GM19468 (cell line): ENCODE data around the gene JMJD4.

Experiments
- ATAC-seq: cut with Tn5 transposase; IDR thresholded peaks from one replicate; pipeline ENCODE4 v1.9.1; 2021; ENCODE audit warnings: mild to moderate bottlenecking, moderate library complexity, moderate number of reproducible peaks; ENCODE audit not compliant: unreplicated experiment; ENCODE audit errors: extremely low read depth

JMJD4 gene, protein sequence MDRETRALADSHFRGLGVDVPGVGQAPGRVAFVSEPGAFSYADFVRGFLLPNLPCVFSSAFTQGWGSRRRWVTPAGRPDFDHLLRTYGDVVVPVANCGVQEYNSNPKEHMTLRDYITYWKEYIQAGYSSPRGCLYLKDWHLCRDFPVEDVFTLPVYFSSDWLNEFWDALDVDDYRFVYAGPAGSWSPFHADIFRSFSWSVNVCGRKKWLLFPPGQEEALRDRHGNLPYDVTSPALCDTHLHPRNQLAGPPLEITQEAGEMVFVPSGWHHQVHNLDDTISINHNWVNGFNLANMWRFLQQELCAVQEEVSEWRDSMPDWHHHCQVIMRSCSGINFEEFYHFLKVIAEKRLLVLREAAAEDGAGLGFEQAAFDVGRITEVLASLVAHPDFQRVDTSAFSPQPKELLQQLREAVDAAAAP

DNA sequence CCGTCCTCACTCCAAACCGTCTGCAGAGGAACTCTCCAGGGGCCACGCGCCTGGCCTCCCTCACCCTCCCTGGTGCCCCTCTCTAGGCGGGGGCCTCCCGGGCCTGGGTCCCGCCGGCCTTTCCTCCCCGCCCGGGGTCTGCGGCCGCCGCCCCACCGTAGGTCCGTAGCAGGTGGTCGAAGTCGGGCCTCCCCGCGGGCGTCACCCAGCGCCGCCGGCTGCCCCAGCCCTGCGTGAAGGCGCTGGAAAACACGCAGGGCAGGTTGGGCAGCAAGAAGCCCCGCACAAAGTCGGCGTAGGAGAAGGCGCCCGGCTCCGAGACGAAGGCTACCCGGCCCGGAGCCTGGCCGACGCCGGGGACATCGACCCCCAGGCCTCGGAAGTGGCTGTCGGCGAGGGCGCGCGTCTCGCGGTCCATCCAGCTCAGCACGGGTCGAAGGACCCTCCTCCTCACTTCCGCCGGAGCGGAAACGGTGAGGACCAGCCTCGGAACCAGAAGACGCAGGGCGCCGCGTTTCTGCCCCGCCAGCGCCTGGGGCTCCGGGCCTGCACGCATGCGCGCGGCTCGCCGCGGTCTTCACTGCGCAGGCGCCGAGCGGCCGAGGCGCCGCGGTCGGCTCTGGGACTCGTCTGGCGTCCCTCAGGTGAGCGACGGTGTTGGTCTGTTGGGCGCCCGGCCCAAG, at the start of gene JMJD4, which contains the start of gene SNAP47:
Gene JMJD4 (minus strand): TSS at position 447 of the 683 bp plus-strand sequence. CDS start 29 bp downstream, at position 418.
Gene SNAP47 (plus strand): TSS at position 580 of the 683 bp plus-strand sequence. CDS start 12,302 bp downstream, outside the sequence.
- peak; percentile 97 for ATAC-seq

DNA sequence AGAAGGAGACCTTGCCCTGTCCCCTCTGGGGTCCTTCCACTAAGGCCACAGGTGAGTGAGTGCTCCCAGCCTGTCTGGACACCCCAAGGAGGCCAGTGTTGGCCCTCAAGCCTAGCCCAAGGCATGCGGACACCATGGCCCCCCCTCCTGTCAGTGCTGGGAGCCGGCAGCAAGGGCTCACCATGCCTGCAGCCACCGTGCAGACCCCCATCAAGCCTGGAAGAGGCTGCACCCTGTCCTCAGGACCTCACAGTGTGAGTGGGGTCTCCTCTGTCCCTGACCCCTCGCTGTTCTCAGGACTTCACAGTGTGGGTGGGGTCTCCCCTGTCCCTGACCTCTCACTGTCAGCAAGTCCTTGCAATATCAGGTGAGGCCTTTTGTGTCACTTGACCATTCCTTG, 47.1 kb upstream of the JMJD4 start:
- no peak for ATAC-seq

DNA sequence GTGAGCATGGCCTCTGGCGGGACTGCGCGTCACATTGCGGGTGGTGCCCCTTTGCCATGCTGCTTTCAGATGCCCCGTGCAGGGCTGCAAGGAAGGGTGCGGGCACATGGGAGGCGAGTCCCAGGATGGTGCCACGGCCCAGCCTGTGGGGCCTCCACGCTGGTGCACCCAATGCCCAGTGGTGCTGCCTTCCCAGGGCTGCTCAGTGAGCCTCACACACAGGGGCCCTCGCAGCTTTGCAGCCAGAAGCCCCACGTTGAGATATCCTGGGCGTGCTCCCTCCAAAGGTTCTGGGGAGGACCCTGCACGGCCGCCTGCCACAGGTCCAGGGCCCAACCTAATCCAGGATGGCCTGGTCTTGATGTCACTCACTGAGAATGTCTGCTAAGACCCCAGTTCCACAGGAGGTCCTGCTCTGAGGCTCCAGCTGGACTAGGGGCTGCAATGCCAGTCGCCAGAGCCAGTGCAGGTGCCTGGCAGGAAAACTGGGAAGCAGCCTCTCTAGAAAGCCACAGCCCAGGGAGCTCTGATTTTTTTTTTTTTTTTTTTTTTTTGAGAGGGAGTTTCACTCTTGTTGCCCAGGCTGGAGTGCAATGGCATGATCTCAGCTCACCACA, 46.3 kb upstream of the JMJD4 start:
- ATAC-seq: no peak

DNA sequence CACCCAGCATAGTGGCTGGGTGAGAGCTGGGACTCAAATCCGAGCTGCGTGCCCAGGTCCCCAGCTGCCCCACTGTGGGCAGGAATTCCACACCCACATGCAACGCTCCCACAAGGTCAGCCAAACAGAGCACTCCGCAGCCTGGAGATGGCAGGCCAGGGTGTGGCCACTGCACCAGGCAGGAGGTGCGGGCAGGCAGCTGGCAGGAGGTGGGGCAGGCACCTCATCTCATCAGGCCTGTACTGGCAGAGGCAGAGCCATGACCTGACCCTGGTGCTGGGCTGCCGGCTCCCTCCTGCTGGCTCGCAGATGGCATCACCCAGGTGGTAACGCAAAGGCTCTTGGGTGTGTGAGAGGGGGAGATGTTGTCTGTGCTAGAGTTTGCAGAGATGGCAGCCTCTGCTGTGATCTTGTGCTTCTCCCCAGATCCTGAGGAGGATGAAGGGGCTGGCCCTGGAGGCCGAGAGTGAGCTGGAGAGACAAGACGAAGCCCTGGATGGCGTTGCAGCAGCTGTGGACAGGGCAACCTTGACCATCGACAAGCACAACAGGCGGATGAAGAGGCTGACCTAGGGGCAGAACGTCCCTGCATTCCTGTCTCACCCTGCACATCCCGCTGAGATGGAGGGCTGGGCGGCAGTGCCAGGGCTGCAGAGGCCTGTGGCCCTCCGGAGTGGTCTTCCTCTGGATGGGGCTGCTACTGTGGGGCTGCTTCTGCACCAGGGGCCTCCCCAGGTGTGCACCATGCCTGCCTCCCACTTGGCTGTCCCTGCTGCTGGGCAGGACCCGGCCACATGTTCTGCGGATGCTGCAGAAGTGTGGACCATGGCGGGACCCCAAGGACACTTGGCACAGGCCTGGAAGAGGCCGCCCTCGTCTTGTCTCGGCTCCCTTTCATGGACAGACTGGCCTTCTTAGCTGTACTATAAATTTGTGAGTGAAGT, 45.3 kb upstream of the JMJD4 start:
- ATAC-seq: no peak

DNA sequence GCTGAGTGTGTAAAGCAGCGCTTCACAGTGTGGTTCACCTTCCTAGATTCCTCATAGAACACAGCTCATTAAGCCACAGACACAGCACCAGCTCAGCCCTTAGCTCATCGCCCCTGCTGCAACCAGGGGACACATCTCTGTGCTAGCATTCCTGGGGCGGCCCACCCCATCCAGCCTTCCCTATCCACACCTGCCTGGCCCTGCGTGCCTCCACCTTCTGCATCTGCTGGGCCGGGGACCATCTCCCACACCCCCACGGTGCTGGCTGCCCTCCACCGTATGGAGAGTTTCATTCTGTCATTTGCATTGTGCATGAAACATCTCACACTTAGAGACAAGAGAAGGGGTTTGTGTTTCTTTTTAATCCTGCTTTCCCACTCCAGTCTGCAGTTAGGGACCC, 44.6 kb upstream of the JMJD4 start:
- ATAC-seq: no peak

DNA sequence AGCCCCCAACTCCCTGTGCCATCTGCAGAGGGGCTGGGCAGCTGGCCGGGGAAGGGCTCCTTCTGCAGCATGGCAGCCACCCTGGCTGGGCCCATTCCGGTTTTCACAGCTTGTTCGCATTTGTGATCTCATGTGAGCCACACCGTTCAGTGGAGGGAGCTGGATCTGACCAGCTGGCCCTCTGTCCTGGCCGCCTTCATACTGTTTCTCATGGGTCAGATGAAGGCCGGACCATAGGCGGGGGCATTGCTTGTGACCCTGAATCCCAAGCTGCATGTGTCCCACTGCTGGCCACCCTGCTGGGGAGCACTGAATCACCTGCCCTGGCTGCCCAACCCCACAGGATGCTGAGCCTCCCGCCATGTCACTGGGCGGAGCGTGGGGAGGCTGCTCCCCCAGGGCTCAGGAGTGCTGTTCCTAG, 43.9 kb upstream of the JMJD4 start:
- no peak for ATAC-seq

DNA sequence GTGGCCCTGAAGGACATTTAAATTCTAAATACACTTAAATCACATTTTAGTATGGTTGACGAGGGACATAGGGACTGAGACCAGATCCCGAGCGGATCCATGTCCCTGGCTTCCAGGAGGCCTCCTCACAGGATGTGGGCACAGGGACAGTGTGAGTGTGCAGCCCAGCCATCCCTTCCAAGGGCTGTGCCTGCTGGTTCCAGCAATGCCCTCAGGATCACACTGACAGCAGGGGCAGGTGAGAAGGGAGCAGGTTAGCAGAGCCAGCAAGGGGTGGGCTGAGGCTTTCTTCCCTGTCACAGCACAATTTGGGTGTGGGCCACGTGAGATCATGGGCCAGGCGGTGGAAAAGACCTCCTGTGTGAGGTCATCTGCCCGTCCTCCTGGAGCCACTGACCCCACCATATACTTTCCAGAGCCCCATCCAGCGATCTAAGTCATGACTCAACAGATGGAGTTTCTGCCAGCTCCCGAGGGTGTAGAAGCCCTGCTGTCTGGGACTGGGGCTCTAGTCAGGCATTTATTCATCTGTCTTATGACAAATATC, 43.4 kb upstream of the JMJD4 start:
- no peak for ATAC-seq

DNA sequence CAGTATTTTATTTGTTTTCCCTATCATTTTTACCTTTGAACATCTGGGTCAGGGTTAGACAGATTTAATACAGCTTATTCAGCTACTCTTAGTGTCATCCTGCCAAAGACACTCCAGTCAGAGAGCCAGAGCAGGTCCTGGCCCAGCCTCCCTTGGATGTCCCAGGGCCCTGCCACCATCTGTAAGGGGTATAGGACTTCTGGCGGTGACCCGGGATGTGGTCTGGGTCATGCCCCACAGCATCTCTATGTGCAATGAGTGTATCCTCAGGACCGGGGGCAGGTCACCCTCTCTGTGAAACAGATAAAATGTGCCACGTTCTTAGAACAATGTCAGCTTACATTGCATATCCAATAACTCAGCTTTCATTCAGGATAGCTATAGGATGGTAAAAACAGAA, 42.5 kb upstream of the JMJD4 start:
- no peak for ATAC-seq

DNA sequence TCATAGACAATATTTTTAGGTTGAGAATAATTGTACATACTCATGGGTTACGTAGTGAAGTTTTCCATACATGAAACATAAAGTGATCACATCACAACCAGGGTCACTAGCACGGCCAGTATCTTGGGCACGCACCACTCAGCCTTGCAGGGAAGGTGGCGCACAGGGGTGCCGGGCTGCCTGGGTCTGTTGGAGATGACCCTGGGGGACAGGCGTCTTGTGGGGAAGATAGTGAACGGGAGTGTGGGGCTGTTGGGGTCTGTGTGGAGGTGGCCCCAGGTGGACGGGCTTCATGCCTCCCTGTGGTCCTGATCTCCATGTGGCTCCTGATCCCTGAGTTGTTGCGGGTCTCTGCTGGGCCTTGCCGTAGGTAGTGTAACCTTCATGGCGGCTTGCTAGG, 42.1 kb upstream of the JMJD4 start:
- no peak for ATAC-seq

DNA sequence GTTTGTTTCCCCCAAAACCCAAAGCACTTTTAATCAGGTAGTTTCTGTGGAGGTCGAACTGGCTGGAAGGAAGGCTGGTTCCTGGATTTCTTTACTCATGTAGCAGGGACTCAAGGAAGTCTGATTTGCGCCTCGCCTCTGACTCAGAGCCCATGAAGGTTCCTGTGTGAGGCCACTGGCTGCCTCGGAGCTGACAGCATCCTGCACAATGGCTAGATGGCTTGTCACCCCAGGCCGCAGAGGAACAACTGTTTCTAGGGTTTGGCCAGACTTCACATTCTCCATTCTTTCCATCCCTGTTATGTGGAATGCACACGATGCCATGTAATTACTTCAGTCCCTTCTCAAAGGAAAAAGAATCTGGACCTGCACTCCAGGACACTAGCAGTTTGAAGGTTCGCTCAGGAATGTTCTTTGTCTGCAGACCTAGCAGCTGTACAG, 41.2 kb upstream of the JMJD4 start:
- ATAC-seq: no peak

DNA sequence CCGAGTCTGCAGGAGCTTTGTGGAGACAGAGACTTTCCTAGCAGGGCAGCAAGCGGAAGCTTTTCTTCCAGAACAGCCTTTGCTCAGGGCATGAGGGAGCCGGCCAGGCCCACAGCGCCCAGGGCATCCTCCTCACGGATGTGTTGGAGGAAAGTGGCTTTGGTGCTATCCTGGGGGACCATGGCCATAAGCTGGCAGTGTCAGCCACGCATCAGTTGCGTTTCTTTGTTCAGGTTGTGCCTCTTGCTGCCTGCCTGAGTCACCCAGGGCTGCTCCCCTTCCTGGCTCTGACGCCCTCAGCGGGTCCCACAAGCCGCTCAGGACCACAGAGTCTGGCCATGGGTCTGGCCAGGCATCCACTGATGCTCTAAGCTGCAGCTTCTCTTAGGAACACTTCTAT, 40.7 kb upstream of the JMJD4 start:
- no peak for ATAC-seq

DNA sequence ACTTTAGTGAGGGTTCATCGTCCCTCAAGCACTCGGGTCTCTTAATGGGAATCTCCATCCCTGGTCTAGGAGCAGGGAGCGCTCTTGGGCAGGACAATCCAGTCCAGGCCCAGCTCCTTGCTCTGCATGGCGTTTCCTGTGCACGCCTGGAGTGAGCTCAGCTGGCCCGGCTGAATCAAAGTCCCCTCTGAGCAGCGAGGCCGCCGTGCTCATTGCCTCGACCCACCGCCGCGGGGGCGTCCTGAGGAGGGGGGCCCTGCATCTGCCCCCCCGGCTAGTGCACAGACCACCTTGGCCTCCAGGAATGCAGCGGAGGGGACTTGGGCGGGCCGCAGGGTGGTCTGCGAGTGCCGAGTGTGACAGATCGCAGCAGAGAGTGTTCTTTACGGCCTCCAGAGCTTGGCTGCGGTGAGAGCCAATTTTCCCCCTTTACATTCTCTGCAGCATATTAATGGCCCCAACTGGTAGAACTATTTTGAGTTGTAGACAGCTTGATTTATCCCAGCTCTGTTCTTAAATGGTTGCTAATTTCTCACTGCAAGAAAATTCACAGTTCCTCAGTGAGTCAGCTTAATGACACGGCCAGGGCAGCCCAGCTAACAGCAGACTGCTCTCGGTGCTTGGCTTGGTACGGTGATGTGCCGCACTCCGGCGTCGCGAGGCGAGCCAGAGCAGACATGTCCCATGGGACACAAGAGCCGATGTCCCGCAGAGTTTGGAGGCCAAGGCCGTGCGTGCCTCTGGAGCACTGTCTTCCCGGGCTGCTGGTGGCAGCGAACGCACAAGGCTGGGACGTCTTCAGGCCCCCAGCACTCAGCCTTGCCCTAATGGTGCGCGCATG, 39.9 kb upstream of the JMJD4 start:
- no peak for ATAC-seq

DNA sequence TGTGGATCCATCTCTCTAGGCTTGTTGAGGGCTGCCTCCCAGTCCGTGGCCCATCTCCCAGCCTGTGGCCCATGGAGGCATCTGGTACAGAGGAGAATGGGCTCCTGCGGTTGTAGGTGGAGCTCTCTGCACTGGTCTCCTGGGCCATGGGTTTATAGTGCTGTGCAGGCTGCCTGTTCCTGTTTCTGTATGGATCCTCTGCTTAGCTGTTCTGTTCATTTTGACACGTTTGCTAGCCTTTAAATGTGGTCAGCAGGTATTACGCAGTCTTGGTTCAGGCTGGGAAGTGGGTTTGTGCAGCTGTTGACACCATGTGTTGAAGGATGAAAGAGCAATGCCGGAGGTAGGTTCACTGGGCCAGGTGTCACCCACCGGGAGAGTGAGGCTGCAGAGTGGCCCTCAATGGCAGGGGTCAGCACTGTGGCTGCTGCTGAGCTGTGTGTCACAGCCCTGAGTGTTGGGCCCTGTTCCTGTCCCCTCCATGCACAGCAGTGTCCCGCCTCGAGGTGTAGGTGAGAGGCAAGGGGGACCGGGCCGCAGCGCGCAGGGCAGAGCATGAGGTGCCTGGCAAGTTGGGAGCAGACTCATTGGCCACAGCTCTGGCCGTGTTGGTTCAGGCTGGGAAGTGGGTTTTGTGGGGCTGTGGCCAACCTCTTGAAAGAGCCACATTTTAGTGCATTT, 39.1 kb upstream of the JMJD4 start:
- no peak for ATAC-seq

DNA sequence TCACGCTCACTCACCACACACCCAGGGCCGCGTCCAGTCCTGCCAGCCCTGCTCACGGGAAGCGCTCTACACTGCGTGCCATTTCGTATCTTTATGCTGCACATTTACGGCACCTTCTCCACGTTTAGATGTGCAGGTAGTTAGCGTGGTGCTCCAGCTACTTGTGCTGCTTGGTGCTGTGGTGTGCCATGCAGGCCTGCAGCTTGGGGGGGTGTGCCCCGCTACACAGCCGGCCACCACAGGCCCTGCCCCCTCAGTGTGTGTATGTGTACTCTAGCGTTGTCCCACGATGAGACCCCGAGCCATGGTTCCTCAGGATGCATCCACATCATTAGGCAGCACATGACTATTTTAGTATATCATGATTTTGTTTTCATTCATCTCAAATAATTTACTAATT, 38.5 kb upstream of the JMJD4 start:
- ATAC-seq: no peak

DNA sequence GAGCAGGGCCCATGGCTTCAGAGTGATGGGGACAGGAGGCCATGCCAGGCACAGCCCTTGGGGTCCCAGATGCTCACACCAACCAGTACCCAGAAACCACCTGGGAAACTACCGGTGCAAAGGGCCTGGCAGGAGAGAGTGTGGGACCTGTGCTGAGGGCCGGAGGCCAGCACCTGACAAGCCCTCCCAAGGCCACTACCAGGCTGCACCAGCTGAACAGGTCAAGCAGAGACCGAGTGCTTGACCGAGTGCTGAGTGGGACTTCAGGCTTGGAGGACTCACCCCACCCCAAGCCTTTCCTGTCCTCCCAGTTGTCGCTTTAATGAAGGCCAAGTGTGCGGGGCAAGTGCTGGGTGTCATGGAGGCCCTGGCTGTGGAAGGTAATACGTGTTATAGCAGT, 36.7 kb upstream of the JMJD4 start:
- ATAC-seq: no peak

DNA sequence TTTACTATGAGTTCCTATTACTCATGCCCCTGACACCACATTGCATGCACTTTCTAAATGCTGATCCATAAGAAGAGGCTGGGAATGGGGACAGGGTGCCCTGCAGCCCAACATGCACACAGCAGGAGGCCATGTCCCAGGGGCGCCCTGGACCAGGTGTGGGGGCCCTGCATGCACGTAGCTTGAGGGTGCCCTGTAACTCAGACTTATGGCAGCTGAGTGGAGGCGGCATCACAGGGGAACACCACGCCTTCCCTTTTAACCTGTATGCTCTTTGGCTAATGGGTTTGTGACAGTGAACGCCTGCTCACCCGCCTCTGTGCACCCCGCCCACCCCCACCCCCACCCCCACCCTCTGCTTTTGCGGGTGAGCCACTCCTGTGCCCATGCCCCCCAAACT, 36.2 kb upstream of the JMJD4 start:
- no peak for ATAC-seq

DNA sequence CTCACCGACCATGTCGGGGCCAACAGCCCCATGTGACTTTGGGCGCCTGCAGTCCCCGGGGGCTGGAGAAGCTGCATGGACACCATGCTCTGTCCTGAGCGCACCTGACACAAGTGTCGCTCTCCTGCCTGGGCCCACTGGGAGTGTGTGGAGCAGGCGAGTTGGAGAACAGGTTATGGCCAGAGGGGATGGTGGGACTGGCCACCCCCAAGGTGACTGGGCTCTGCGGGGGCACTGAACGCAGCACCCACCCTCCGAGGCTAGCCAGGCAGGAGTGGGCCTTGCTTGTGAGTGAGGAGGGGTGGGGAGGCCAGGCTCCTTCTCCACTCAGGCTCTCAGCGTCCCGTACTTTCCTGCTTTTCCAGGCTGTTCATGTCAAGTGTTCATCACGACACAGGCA, 35.7 kb upstream of the JMJD4 start:
- ATAC-seq: no peak

DNA sequence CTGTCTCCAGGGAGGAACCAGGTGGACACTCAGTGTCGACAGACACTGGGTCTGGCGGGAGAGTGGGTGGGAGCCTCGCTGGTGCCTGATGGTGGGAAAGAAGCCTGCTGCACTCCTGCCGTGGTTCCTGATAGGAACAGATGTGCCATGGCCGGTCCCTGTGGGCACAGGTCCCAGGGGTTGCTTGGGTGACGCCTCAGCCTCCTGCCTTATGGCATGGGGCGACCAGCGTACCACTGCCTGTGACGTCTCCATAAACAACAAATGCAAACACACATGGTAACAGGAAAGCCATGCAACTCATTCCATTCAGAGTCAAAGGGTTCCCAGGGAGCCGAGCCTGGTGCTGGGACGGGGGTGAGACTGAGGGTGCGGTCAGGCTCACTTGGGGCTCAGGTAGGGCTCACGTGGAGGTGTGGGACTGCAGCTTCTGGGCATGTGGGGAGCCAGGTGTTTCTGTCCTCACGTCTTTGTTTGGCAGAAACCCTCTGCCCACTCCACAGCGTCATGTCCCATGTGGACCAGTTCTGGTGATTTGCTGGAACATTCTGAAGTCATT, 34.9 kb upstream of the JMJD4 start:
- no peak for ATAC-seq
